Adipose tissue (tissue), 3 donors: Measurements from ENCODE around the gene RIN2. TPM values are rescaled to one million over a fixed set of nuclear protein-coding genes. Genes with fewer than 3 reads are reported as not detected.

Source experiments
- H3K27ac ChIP-seq: one replicate; pipeline ENCODE4 v1.5.1; 2013; ENCODE audit warnings: low read depth, low read length
- WGBS, 3 donors: extraction: QIAGEN DNeasy Blood & Tissue Kit; methylation state at CpG; one replicate each; pipeline ENCODE4 v1.1.7; 2013; 5-methylcytosine and 5-hydroxymethylcytosine counted together
- polyA plus RNA-seq, 3 donors: library from polyadenylated mRNA; stranded (reverse); fragments of 200-250 nt; gene quantifications; one replicate each; pipeline ENCODE4 v1.2.3, GENCODE V29; 2013
- donor health status: healthy with polysubstance abuse.
- donor health status: Bipolar disorder and iron deficiency.
- donor health status: healthy.

Gene RIN2
- polyA plus RNA-seq, result 10 to 100 TPM in 2 of 3 donors, 1 to 10 TPM in 1; 8.7 to 24.9 (median 15.0) TPM

GRCh38 chr20:19758133-19758500 lies at the start of gene RIN2:
Gene RIN2, plus strand, starts transcription at chr20:19758258. Its CDS starts 131,344 bp downstream, at chr20:19889602.
- 1% methylated on average over 15 to 25 of the region's 25 CpGs for WGBS, 3 donors
- peak within 1 kb of the TSS; percentile 19 for H3K27ac ChIP-seq

GRCh38 chr20:19709635-19710335 lies 48.3 kb upstream of the RIN2 start:
- WGBS, 3 donors, result 50 to 94% (median 86%) methylated on average over 1 of the region's 1 CpG
- H3K27ac ChIP-seq, result no peak overlapping the region

GRCh38 chr20:19710336-19711120 lies 47.5 kb upstream of the RIN2 start:
- 56 to 69% (median 65%) methylated on average over 5 of the region's 5 CpGs for WGBS, 3 donors
- no peak overlapping the region for H3K27ac ChIP-seq

GRCh38 chr20:19711126-19711525 lies 46.9 kb upstream of the RIN2 start:
- H3K27ac ChIP-seq, result no peak overlapping the region
- WGBS, 3 donors, result 88 to 90% (median 88%) methylated on average over 11 of the region's 11 CpGs

- no peak overlapping the region for H3K27ac ChIP-seq
- WGBS, 3 donors, result 46 to 87% (median 84%) methylated on average over 4 of the region's 4 CpGs
Observed at GRCh38 chr20:19712721-19713260, 45.3 kb upstream of the RIN2 start.

GRCh38 chr20:19713822-19714578 lies 44.1 kb upstream of the RIN2 start:
- 73 to 93% (median 91%) methylated on average over 2 of the region's 2 CpGs for WGBS, 3 donors
- H3K27ac ChIP-seq, result no peak overlapping the region

GRCh38 chr20:19714579-19714840 lies 43.5 kb upstream of the RIN2 start:
- WGBS, 3 donors, result 66 to 88% (median 77%) methylated on average over 1 of the region's 1 CpG
- no peak overlapping the region for H3K27ac ChIP-seq

- no peak overlapping the region for H3K27ac ChIP-seq
- 97 to 98% (median 97%) methylated on average over 3 of the region's 3 CpGs for WGBS, 3 donors
Observed at GRCh38 chr20:19715986-19716385, 42.1 kb upstream of the RIN2 start.

- H3K27ac ChIP-seq, result no peak overlapping the region
- 69 to 86% (median 85%) methylated on average over 3 of the region's 3 CpGs for WGBS, 3 donors
Observed at GRCh38 chr20:19718880-19719279, 39.2 kb upstream of the RIN2 start.

GRCh38 chr20:19720991-19721390 lies 37.1 kb upstream of the RIN2 start:
- H3K27ac ChIP-seq, result no peak overlapping the region
- WGBS, 3 donors, result 88 to 93% (median 88%) methylated on average over 18 of the region's 18 CpGs

- no peak overlapping the region for H3K27ac ChIP-seq
- WGBS, 3 donors, result 75 to 94% (median 93%) methylated on average over 4 of the region's 4 CpGs
Observed at GRCh38 chr20:19723051-19723450, 35.0 kb upstream of the RIN2 start.

GRCh38 chr20:19723813-19724430 lies 34.1 kb upstream of the RIN2 start:
- WGBS, 3 donors, result 83 to 90% (median 87%) methylated on average over 11 of the region's 11 CpGs
- no peak overlapping the region for H3K27ac ChIP-seq

GRCh38 chr20:19725373-19725772 lies 32.7 kb upstream of the RIN2 start:
- no peak overlapping the region for H3K27ac ChIP-seq
- WGBS, 3 donors, result 86 to 89% (median 86%) methylated on average over 4 of the region's 4 CpGs

GRCh38 chr20:19725814-19726525 lies 32.1 kb upstream of the RIN2 start:
- no peak overlapping the region for H3K27ac ChIP-seq
- 56 to 86% (median 79%) methylated on average over 1 of the region's 1 CpG for WGBS, 3 donors

- no peak overlapping the region for H3K27ac ChIP-seq
- WGBS, 3 donors, result 91 to 92% (median 92%) methylated on average over 10 of the region's 10 CpGs
Observed at GRCh38 chr20:19727251-19727847, 30.7 kb upstream of the RIN2 start.

GRCh38 chr20:19729672-19730071 lies 28.4 kb upstream of the RIN2 start:
- WGBS, 3 donors, result 83 to 93% (median 90%) methylated on average over 4 of the region's 4 CpGs

GRCh38 chr20:19730706-19731105 lies 27.4 kb upstream of the RIN2 start:
- H3K27ac ChIP-seq, result no peak overlapping the region
- 61 to 70% (median 63%) methylated on average over 7 of the region's 7 CpGs for WGBS, 3 donors

More at GRCh38 chr20:19729672-19730071, 28.4 kb upstream of the RIN2 start:
- no peak overlapping the region for H3K27ac ChIP-seq

GRCh38 chr20:19734811-19735210 lies 23.2 kb upstream of the RIN2 start:
- 84 to 89% (median 84%) methylated on average over 1 of the region's 1 CpG for WGBS, 3 donors
- H3K27ac ChIP-seq, result no peak overlapping the region
